H4 (cell line): Measurements from ENCODE around the gene IKZF2. TPM values are rescaled to one million over a fixed set of nuclear protein-coding genes. Genes with fewer than 3 reads are reported as not detected.
"Not testable (repeated sequence)": the region's sequence is repeated elsewhere in the genome, so short reads cannot be mapped to it uniquely, and the experiment has no call there.

Source experiments
- DNase-seq: peaks from one replicate; pipeline ENCODE4 v3.0.0-alpha.2; 2015; ENCODE audit warnings: low spot score
- total RNA-seq: library from RNA; depleted of rRNA; stranded (reverse); fragments of >200 nt; shearing (Covaris generic); gene quantifications from 2 replicates; pipeline ENCODE4 v1.2.3, GENCODE V29; 2014

IKZF2 gene
- total RNA-seq, 1 experiment from 2014 or later = 1.7 TPM

- DNase-seq = no peak
These were observed 114.6 kb downstream of the IKZF2 start for GRCh38 chr2:213036836-213037235.

- no peak for DNase-seq
These were observed 116.8 kb downstream of the IKZF2 start for GRCh38 chr2:213034585-213034984.

DNA sequence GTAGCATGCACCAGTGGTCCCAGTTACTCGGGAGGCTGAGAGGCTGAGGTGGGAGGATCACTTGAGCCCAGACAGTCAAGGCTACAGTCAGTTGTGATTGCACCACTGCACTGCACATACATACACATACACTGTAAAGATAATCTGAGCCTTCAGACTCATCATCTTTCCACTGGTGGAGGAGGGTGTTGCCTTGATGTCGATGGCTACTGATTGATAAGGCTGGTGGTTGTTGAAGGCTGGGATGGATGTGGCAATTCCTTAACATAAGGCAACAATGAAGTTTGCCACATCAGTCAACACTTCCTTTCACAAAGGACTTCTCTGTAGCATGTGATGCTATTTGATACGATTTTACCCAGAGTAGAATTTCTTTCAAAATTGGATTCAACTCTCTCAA is 118.8 kb downstream of the IKZF2 start:
- DNase-seq = no peak

- no peak for DNase-seq
These were observed 128.4 kb downstream of the IKZF2 start for GRCh38 chr2:213022987-213023386.

GRCh38 chr2:213021971-213022899 is 129.2 kb downstream of the IKZF2 start:
- DNase-seq = peak; percentile 15

DNA sequence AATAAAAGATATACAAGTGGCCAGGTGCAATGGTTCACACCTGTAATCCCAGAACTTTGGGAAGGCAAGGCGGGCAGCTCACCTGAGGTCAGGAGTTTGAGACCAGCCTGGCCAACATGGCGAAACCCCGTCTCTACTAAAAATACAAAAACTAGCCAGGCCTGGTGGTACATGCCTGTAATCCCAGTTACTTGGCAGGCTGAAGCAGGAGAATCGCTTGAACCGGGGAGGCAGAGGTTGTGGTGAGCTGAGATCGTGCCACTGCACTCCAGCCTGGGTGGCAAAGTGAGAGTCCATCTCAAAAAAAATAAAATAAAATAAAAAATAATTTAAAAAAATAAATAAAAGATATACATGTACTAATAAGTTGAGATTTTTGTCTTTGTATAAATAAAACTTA is 130.5 kb downstream of the IKZF2 start:
- not testable (repeated sequence) for DNase-seq

DNA sequence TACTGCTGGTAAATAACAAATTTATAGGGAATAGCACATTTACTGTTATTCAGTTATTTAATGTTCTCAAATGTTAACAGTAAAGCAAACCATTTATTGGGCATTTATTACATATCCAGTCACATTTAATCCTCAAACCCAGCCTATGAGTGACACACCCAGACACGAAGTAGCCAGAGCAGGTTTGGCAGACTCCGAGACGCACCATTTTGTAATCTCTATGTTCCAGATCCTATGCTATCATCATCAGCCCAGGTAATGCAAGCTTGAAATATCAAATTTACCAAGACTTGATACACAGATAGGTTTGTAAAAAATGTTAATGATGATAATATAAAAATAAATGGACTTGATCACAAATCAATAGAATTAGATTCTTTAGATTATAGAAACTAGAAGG is 131.1 kb downstream of the IKZF2 start:
- no peak for DNase-seq

DNA sequence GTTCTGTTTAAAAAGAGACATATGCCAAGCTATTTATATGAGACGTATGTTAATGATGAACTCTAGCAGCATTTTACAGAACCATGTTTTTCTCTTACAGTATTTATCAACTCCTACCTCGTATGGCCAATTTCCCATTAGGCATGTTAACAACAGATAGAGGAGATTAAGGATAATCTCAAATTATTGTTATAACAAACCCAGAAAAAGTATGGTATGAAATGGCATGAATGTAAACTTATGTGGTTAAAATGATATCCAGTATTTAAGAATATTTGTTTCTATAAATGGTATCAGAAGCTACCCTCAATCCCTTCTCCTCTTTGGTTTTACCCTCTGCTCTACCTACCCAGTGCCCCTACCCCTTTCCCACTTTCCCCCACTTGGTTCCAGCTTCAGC is 132.0 kb downstream of the IKZF2 start:
- DNase-seq = no peak

GRCh38 chr2:213018340-213018901 is 133.0 kb downstream of the IKZF2 start:
- no peak for DNase-seq

DNA sequence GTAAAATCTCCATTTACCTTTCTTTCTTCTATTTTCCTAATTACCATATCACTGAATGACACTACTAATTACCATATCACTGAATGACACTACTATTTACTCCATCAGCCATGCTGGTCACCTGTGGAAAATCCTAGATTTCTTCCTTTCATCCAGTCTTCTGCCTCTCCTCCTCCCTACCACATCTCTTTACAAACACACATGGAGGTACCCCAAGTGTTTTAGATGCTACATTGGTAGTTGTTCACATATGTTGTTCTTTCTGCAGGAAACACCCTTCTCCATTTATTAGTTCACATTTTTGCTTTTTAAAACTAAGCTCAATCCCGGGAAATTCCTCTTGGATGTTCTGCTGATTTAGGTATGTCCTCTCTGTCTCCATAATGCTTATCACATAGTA is 134.0 kb downstream of the IKZF2 start:
- DNase-seq = no peak

GRCh38 chr2:213016984-213017351 is 134.4 kb downstream of the IKZF2 start:
- DNase-seq = no peak

GRCh38 chr2:213016166-213016983 is 135.0 kb downstream of the IKZF2 start:
- no peak for DNase-seq

DNA sequence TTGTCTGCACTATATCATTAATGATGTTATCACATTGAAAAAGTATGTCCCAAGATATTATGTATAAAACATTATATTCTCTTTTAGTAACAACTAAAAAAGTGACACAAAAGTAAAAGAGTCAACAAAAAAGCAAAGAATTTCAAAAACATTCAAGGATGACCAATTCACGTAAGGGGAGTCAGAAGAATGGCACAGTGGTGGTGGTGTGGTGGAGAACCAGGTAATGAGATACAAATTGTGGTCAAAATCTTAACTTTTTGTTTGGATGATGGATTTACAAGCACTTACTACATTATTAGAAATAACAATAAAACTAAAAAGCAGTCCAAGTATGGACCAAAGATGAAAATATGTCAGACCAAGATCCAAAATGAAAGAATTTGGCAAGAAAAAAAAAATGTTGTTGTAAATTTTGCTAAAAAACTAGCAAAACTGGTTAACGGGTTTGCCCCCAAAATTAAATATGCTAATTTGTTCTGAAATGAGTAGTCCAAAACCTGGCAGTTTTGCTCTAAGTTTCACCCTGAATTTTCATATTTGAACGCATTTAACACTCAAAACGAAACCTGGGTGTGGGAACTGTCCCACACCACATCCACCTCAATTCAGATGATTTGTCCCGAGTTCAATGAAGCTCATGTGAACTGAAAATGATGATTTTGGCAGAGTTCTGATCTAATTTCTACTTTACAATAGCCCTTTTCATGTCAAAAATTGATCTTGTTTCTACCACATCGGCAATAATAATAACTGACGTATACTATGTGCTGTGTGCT is 135.8 kb downstream of the IKZF2 start:
- DNase-seq = no peak

GRCh38 chr2:213013979-213014378 is 137.4 kb downstream of the IKZF2 start:
- DNase-seq = no peak

DNA sequence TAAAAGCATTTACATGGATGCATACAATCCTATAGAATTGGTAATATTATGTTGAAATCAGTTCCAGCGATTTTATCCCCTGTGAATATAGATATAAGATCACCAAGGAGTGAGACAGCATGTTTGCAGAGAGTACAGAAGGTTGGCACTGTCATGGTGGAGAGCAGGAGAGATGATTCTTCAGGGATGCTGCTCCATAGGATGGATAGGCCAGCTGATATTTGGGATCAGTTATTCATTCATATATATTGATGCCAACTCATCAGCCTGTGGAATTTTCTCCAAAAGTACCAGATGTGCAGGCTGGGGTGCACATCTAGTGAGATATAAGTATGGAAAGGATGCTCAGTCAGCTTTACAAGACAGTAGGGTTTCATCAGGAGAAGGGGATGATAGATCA is 139.9 kb downstream of the IKZF2 start:
- no peak for DNase-seq

- no peak for DNase-seq
These were observed 141.2 kb downstream of the IKZF2 start for GRCh38 chr2:213010106-213010779.

GRCh38 chr2:213007290-213007838 is 144.0 kb downstream of the IKZF2 start:
- DNase-seq = no peak

DNA sequence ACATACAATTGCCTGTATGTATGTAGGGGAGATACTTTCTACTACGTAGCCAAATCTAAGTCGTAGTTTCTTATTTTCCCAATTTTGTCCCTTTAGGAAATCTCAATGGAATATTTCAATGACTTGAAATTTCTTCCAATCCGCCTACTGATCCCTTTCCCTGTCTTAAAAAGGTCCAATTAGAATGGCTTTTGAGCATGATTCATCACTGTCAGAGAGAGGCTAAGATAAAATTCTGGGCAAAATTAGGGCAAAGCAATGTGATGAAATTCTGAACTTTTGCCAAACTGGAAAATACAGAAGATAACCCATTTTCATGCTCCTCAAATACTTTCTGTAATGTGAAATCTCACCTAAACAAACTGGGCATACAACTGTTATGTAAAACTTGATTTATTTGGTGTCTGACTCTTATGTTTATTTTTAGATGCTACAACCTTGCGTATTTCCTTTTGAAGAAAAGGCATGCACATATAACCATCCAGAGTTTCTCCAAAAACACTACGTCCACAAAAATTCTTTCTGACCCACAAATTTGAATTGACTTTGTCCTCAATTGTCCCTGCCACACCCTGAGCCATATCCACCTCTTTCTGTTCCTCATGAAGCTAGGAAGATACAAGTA is 147.1 kb downstream of the IKZF2 start:
- no peak for DNase-seq

DNA sequence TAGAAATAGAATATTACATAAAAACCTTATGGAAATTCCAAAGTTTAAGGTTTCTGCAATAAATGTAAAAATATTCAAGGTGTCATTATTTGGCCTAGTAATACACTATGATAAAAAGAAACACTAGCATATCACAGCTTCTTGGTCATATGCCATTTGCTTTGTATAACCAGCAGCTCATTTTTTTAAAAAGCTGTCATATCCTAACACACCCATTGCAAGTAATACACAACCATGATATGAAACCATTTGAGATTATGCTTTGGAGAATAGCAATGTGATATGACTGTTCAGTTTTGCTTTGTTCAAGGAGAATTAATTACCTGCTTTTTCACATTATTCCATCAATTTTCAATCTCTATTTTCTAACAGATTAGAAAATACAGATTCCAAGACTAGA is 149.0 kb downstream of the IKZF2 start:
- DNase-seq = no peak

DNA sequence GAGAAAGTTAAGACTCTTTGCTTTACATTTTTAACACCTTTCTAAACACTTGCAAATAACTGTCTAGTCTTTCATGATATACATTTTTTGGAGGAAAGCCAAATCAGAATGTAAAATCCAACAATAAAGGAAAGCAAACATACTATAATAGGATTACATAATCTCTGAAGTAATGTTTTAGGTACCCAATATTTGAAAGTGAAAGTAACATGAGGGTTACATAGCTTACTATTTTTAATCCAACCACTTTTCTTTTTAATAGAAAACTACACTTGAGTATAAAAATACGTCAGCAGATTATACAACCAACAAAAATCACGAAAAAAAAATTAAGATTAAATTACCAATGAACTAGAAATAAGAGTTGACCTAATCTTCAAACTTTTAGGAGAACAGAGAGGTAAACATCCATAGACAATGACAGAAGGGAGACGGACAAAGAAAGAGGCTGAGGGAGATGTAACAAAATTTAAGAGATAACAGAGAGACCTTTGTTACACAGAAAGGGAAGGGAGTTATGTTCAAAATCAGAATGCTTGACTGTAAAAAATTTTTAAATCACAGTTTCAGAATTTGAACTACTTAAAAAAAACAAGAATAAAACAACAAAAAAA is 150.0 kb downstream of the IKZF2 start:
- DNase-seq = no peak
